Superior temporal gyrus (tissue), 1 donor: ENCODE measurements around the gene MAP3K1.

Source experiments
- DNase-seq: peaks from one replicate; pipeline ENCODE4 v3.0.0-alpha.2; 2016; ENCODE audit errors: extremely low spot score

The MAP3K1 gene

GRCh38 chr5:56845904-56846480 lies 30.6 kb downstream of the MAP3K1 start:
- DNase-seq = no peak

- no peak for DNase-seq
Measured at GRCh38 chr5:56848206-56848605, 32.9 kb downstream of the MAP3K1 start.

- DNase-seq = no peak
Measured at GRCh38 chr5:56849671-56850070, 34.3 kb downstream of the MAP3K1 start.

- DNase-seq = no peak
Measured at GRCh38 chr5:56850423-56850822, 35.1 kb downstream of the MAP3K1 start.

GRCh38 chr5:56851258-56851941 lies 36.1 kb downstream of the MAP3K1 start:
- DNase-seq = no peak

- no peak for DNase-seq
Measured at GRCh38 chr5:56852228-56853000, 37.1 kb downstream of the MAP3K1 start.

GRCh38 chr5:56853698-56854097 lies 38.3 kb downstream of the MAP3K1 start:
- no peak for DNase-seq

- no peak for DNase-seq
Measured at GRCh38 chr5:56854920-56855319, 39.6 kb downstream of the MAP3K1 start.

GRCh38 chr5:56856541-56857178 lies 41.3 kb downstream of the MAP3K1 start:
- DNase-seq = no peak

- no peak for DNase-seq
Measured at GRCh38 chr5:56858777-56859442, 43.6 kb downstream of the MAP3K1 start.

GRCh38 chr5:56861893-56862485 lies 46.6 kb downstream of the MAP3K1 start:
- no peak for DNase-seq

GRCh38 chr5:56862909-56863308 lies 47.6 kb downstream of the MAP3K1 start:
- DNase-seq = no peak

GRCh38 chr5:56871777-56872176 lies 56.4 kb downstream of the MAP3K1 start:
- no peak for DNase-seq

GRCh38 chr5:56873056-56873455 lies 57.7 kb downstream of the MAP3K1 start:
- no peak for DNase-seq

GRCh38 chr5:56876327-56876726 lies 61.0 kb downstream of the MAP3K1 start:
- no peak for DNase-seq

GRCh38 chr5:56881571-56881970 lies 66.2 kb downstream of the MAP3K1 start:
- DNase-seq = no peak

- no peak for DNase-seq
Measured at GRCh38 chr5:56893251-56893951, 78.1 kb downstream of the MAP3K1 start.

GRCh38 chr5:56896763-56897162 lies 81.4 kb downstream of the MAP3K1 start:
- DNase-seq = no peak

GRCh38 chr5:56898213-56898612 lies 82.9 kb downstream of the MAP3K1 start:
- DNase-seq = no peak

- DNase-seq = no peak
Measured at GRCh38 chr5:56900395-56900794, 85.0 kb downstream of the MAP3K1 start.
